Measurements from ENCODE around the gene MRPS23. TPM values are rescaled to one million over a fixed set of nuclear protein-coding genes. Genes with fewer than 3 reads are reported as not detected.
A peak's percentile ranks its signal among the peaks of the same experiment; 100 is the strongest.

The MRPS23 gene
- total and polyA plus RNA-seq, 2 donors (not counting 1 experiment from before 2014, with no cell fraction given), result 27.9 to 40.0 TPM

DNA sequence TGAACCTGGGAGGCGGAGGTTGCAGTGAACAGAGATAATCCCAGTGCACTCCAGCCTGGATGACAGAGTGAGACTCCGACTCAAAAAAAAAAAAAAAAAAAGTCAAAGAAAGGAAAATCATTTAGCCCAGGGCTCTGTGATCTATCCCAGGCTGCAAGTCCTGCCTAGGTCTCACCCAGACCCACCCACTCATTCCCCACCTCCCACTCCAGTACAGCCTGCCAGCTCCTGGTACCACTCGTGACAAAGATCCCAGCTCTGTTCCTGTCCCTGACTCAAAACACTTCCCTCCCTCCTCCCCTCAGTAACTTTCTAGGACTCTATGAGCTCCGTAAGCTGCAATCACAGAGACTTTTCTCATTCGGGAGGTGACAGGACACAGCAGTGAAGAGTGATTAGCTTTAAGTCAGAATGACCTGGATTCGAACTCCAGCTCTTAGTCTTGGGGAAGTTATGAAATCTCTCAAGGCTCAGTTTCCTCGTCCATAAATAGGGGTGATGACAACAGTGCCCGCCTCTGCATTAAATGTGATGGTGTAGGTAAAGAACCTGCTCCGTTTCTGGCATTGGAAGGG lies 28.0 kb upstream of the MRPS23 start:
- Histone ChIP-seq H3K4me2 (ENCODE audit: extremely low read depth, insufficient read depth, low read length) (no peak overlapping the region), H3K27ac (ENCODE audit: insufficient read depth, low read length) (peak overlapping the region; percentile 49), H3K27me3 (ENCODE audit: control insufficient read depth, insufficient read depth, low read length) (no peaks in the 10 kb centered on the region), H3K79me2 (ENCODE audit: control insufficient read depth, insufficient read depth, low read length) (peaks cover 2% of the 10 kb centered on the region), H3K9ac (ENCODE audit: insufficient read depth, low read length) (no peak overlapping the region), H2AFZ (ENCODE audit: low read length) (no peak overlapping the region), H3K4me1 (ENCODE audit: control insufficient read depth, extremely low read depth, insufficient read depth, low read length) (peaks cover 62% of the 10 kb centered on the region), H3K4me3 (replicated peaks in 1 of 4; ENCODE audit: control extremely low read depth in 1 of 4, insufficient read depth in 1 of 4, low read depth in 3 of 4, low read length in 4 of 4) (no peak overlapping the region), H3K36me3 (ENCODE audit: control insufficient read depth, insufficient read depth, low read length) (peaks cover 13% of the 10 kb centered on the region), H4K20me1 (ENCODE audit: control insufficient read depth, extremely low read depth, insufficient read depth, low read length) (no peaks in the 10 kb centered on the region), H3K9me3 (ENCODE audit: control insufficient read depth, insufficient read depth, low read depth, low read length) (no peaks in the 10 kb centered on the region)
- DNase-seq (ENCODE audit: low read depth in 2 of 2), result peak in 1 of 2 donors; percentile 28
- TF ChIP-seq, protein P1, sequence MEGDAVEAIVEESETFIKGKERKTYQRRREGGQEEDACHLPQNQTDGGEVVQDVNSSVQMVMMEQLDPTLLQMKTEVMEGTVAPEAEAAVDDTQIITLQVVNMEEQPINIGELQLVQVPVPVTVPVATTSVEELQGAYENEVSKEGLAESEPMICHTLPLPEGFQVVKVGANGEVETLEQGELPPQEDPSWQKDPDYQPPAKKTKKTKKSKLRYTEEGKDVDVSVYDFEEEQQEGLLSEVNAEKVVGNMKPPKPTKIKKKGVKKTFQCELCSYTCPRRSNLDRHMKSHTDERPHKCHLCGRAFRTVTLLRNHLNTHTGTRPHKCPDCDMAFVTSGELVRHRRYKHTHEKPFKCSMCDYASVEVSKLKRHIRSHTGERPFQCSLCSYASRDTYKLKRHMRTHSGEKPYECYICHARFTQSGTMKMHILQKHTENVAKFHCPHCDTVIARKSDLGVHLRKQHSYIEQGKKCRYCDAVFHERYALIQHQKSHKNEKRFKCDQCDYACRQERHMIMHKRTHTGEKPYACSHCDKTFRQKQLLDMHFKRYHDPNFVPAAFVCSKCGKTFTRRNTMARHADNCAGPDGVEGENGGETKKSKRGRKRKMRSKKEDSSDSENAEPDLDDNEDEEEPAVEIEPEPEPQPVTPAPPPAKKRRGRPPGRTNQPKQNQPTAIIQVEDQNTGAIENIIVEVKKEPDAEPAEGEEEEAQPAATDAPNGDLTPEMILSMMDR (conservative IDR thresholded peaks at IDR 0.05 in 1 of 2, IDR thresholded peaks at IDR 0.05 in 1 of 2; ENCODE audit: low read depth in 1 of 2, low read length in 2 of 2), result no peak
- no peak for TF ChIP-seq EZH2 (IDR thresholded peaks at IDR 0.05; ENCODE audit: low read length, missing control alignments)

DNA sequence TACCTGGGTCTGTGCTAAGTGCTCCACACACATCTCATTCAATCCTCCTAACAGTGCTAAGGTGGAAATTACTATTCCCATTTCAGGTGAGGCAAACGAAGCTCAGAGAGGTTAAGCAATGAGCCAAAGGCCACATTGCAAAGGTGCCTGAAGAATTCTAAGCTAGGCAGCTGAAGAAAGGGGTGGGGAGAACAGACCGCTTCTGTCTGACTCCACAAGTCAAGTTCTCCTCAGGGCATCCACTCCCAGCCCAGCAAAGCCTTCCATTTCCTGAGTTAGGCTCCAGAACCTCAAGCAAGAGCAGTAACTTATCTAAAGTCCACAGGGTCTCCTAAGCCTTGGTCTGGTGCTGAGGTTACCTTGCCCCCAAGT lies 27.0 kb upstream of the MRPS23 start:
- no peak overlapping the region for H3K4me3 ChIP-seq (replicated peaks in 1 of 4; ENCODE audit: control extremely low read depth in 1 of 4, insufficient read depth in 1 of 4, low read depth in 3 of 4, low read length in 4 of 4)
- peaks cover 21% of the 10 kb centered on the region for H3K36me3 ChIP-seq (ENCODE audit: control insufficient read depth, insufficient read depth, low read length)
- no peak for TF ChIP-seq EZH2 (IDR thresholded peaks at IDR 0.05; ENCODE audit: low read length, missing control alignments)
- TF ChIP-seq, protein P1 (conservative IDR thresholded peaks at IDR 0.05 in 1 of 2, IDR thresholded peaks at IDR 0.05 in 1 of 2; ENCODE audit: low read depth in 1 of 2, low read length in 2 of 2), result no peak
- H3K4me2 ChIP-seq (ENCODE audit: extremely low read depth, insufficient read depth, low read length), result no peak overlapping the region
- H3K9ac ChIP-seq (ENCODE audit: insufficient read depth, low read length), result no peak overlapping the region
- peaks cover 62% of the 10 kb centered on the region for H3K4me1 ChIP-seq (ENCODE audit: control insufficient read depth, extremely low read depth, insufficient read depth, low read length)
- no peaks in the 10 kb centered on the region for H3K27me3 ChIP-seq (ENCODE audit: control insufficient read depth, insufficient read depth, low read length)
- no peaks in the 10 kb centered on the region for H3K9me3 ChIP-seq (ENCODE audit: control insufficient read depth, insufficient read depth, low read depth, low read length)
- H3K27ac ChIP-seq (ENCODE audit: insufficient read depth, low read length), result peak overlapping the region; percentile 13
- no peak for DNase-seq (ENCODE audit: low read depth in 2 of 2)
- no peak overlapping the region for H2AFZ ChIP-seq (ENCODE audit: low read length)
- no peaks in the 10 kb centered on the region for H4K20me1 ChIP-seq (ENCODE audit: control insufficient read depth, extremely low read depth, insufficient read depth, low read length)
- H3K79me2 ChIP-seq (ENCODE audit: control insufficient read depth, insufficient read depth, low read length), result peaks cover 2% of the 10 kb centered on the region

DNA sequence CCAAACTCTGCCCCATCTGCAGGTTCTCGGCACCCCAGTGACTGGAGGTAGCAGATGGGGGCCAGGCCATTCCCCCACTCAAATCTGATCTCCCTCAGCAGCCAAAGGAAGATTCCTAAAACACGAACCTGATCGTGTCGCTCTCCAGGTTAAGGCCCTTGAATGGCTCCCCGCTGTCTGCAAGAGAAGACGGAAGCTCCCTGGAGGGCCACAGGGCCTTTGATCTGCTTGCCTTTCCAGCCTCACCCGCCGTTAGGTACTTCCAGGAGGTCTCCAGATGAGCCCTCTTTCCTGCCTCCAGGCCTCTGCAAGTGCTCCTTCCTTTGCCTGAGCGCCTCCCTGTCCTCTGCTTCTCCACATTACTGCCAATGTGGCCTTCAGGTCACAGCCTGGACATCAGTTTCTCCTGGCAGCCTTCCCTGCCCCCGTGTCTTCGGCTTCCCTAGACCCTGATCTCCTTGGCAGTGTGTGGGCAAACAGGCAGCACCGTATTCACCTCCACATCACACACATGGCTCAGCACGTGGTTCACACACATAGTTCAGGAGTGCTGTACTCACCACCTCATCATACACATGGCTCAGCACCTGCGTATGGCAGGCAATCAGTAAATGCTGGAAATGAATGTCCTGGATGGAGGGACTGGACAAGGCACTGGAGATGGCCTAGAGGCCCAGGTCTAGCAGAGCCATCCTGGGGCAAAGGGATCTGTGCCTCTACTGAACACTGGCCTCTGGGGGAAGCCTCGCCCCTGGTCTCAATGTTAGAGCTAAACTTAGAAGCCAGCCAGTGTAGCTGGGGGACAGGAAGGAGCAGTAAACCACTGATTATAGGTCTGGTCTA lies 26.4 kb upstream of the MRPS23 start:
- no peak overlapping the region for H3K4me2 ChIP-seq (ENCODE audit: extremely low read depth, insufficient read depth, low read length)
- peak overlapping the region; percentile 95 for H3K27ac ChIP-seq (ENCODE audit: insufficient read depth, low read length)
- H3K9ac ChIP-seq (ENCODE audit: insufficient read depth, low read length), result no peak overlapping the region
- no peak overlapping the region for H2AFZ ChIP-seq (ENCODE audit: low read length)
- no peaks in the 10 kb centered on the region for H3K27me3 ChIP-seq (ENCODE audit: control insufficient read depth, insufficient read depth, low read length)
- TF ChIP-seq, protein P1 (conservative IDR thresholded peaks at IDR 0.05 in 1 of 2, IDR thresholded peaks at IDR 0.05 in 1 of 2; ENCODE audit: low read depth in 1 of 2, low read length in 2 of 2), result no peak
- no peak for TF ChIP-seq EZH2 (IDR thresholded peaks at IDR 0.05; ENCODE audit: low read length, missing control alignments)
- H3K4me3 ChIP-seq (replicated peaks in 1 of 4; ENCODE audit: control extremely low read depth in 1 of 4, insufficient read depth in 1 of 4, low read depth in 3 of 4, low read length in 4 of 4), result no peak overlapping the region
- H4K20me1 ChIP-seq (ENCODE audit: control insufficient read depth, extremely low read depth, insufficient read depth, low read length), result no peaks in the 10 kb centered on the region
- H3K4me1 ChIP-seq (ENCODE audit: control insufficient read depth, extremely low read depth, insufficient read depth, low read length), result peaks cover 56% of the 10 kb centered on the region
- H3K9me3 ChIP-seq (ENCODE audit: control insufficient read depth, insufficient read depth, low read depth, low read length), result no peaks in the 10 kb centered on the region
- H3K79me2 ChIP-seq (ENCODE audit: control insufficient read depth, insufficient read depth, low read length), result peaks cover 2% of the 10 kb centered on the region
- peaks cover 21% of the 10 kb centered on the region for H3K36me3 ChIP-seq (ENCODE audit: control insufficient read depth, insufficient read depth, low read length)
- peak in 1 of 2 donors; percentile 52 for DNase-seq (ENCODE audit: low read depth in 2 of 2)

Data from fibroblast of lung (primary cell).